ENCODE data around the gene GADD45G. TPM values are rescaled to one million over a fixed set of nuclear protein-coding genes. Genes with fewer than 3 reads are reported as not detected.

Gene GADD45G
- total RNA-seq, 1 donor from 2014 or later, result 124 TPM

- no peak overlapping the region for H3K4me3 Mint-ChIP-seq (ENCODE audit: unreplicated experiment)
- TF ChIP-seq CTCF (IDR thresholded peaks at IDR 0.05; ENCODE audit: partially characterized antibody, unreplicated experiment), result no peak
- peaks cover 6% of the 10 kb centered on the region for H3K4me1 Mint-ChIP-seq (ENCODE audit: low read depth, unreplicated experiment)
Measured at GRCh38 chr9:89629081-89629976, 24.5 kb downstream of the GADD45G start.

DNA sequence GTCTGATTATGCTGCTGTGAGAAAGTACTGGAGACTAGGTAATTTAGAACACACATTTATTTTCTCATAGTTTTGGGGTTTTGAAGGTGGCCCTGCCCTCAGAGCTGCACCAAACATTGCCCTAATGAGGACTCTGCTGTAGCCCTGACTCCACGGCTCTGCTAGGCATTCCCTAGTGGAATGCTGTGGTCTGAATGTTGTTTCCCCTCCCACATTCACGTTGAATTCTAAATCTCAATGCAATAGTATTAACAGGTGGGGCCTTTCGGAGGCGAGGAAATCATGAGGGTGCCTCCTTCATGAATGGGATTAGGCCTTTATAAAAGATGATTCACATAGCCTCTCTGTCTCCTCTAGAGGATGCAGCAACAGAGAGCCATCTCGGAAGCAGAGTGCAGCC lies 25.7 kb downstream of the GADD45G start:
- Mint-ChIP-seq H3K27ac (ENCODE audit: unreplicated experiment) (no peak overlapping the region), H3K27me3 (ENCODE audit: unreplicated experiment) (peaks cover 3% of the 10 kb centered on the region), H3K9me3 (ENCODE audit: unreplicated experiment) (peaks cover 10% of the 10 kb centered on the region), H3K4me1 (ENCODE audit: low read depth, unreplicated experiment) (peaks cover 6% of the 10 kb centered on the region), H3K4me3 (ENCODE audit: unreplicated experiment) (no peak overlapping the region), H3K36me3 (ENCODE audit: unreplicated experiment) (no peaks in the 10 kb centered on the region)
- DNase-seq, result no peak
- TF ChIP-seq CTCF (IDR thresholded peaks at IDR 0.05; ENCODE audit: partially characterized antibody, unreplicated experiment), result no peak

More at GRCh38 chr9:89629081-89629976, 24.5 kb downstream of the GADD45G start:
- Mint-ChIP-seq H3K27me3 (ENCODE audit: unreplicated experiment) (peaks cover 3% of the 10 kb centered on the region), H3K9me3 (ENCODE audit: unreplicated experiment) (peaks cover 6% of the 10 kb centered on the region), H3K27ac (ENCODE audit: unreplicated experiment) (no peak overlapping the region), H3K36me3 (ENCODE audit: unreplicated experiment) (no peaks in the 10 kb centered on the region)
- DNase-seq, result no peak

DNA sequence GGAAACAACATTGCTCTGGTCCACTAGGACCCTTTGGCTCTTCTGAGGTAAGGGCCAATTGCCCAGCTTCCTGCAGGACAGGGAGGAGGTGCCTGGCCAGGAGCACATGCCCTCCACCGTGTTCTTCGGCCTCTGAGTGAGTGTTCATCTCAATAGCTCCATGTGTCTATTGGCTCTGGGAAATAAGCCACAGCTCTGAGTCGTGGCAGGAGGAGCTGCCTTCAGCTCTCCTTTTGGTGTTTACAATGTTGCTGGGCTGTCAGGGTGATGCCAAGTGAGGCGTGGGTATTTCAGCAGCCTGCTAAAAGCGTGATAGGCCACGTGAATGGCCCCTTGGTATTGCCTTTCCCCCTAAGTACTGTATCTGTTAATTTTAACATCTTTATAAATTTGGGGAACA lies 26.6 kb downstream of the GADD45G start:
- Mint-ChIP-seq H3K27me3 (ENCODE audit: unreplicated experiment) (peaks cover 3% of the 10 kb centered on the region), H3K27ac (ENCODE audit: unreplicated experiment) (no peak overlapping the region), H3K4me3 (ENCODE audit: unreplicated experiment) (no peak overlapping the region), H3K4me1 (ENCODE audit: low read depth, unreplicated experiment) (peaks cover 6% of the 10 kb centered on the region), H3K36me3 (ENCODE audit: unreplicated experiment) (no peaks in the 10 kb centered on the region), H3K9me3 (ENCODE audit: unreplicated experiment) (peaks cover 10% of the 10 kb centered on the region)
- TF ChIP-seq CTCF (IDR thresholded peaks at IDR 0.05; ENCODE audit: partially characterized antibody, unreplicated experiment), result no peak
- DNase-seq, result no peak

DNA sequence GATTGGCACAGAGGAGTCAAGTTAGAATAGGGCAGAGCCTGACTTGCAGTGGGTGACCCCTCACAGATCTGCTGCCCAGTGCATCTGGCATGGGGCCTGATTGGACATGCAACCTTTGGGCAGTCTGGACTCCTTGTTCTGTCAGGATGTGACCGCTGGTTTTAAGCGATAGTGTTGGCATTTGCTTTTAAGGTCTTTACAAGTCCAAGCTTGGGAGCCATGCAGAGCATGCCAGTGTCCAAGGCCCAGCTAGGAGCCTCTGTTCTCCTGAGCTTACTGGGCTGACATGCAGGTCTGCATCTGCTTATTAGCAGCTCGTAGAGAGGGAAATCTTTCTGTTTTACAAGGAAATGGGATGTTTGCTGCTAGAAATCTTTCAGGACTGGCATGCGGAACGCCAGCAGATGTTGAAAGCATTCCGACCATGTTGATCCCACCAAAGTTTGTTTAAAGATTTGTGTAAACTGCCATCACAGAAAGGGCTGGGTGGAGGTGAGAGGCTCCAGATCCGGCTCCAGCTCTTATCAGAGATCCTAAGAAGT lies 27.5 kb downstream of the GADD45G start:
- TF ChIP-seq CTCF (IDR thresholded peaks at IDR 0.05; ENCODE audit: partially characterized antibody, unreplicated experiment), result no peak

DNA sequence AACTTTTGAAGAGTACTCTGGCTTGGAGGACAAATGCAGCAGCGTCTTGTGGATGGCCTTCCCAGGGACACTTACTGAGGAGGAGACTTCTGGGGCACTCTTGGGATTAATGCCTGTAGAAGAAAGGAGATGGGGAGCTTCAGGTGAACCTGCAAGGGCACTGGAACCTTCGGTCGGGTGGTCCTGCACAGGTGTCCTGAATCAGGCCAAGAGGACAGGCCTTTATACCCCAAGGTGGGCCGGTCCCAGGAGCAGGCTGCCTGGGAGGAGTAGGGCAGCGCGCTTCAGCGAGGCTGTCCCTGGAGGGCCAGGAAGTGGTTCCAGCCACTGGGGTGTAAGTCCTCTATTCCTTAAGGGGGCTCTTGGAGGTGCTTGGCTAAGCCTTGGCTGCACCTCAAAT lies 27.9 kb downstream of the GADD45G start:
- peaks cover 10% of the 10 kb centered on the region for H3K9me3 Mint-ChIP-seq (ENCODE audit: unreplicated experiment)
- no peak for DNase-seq
- H3K27ac Mint-ChIP-seq (ENCODE audit: unreplicated experiment), result no peak overlapping the region
- H3K4me3 Mint-ChIP-seq (ENCODE audit: unreplicated experiment), result no peak overlapping the region
- no peaks in the 10 kb centered on the region for H3K36me3 Mint-ChIP-seq (ENCODE audit: unreplicated experiment)
- H3K4me1 Mint-ChIP-seq (ENCODE audit: low read depth, unreplicated experiment), result peaks cover 2% of the 10 kb centered on the region
- TF ChIP-seq CTCF (IDR thresholded peaks at IDR 0.05; ENCODE audit: partially characterized antibody, unreplicated experiment), result no peak
- peaks cover 3% of the 10 kb centered on the region for H3K27me3 Mint-ChIP-seq (ENCODE audit: unreplicated experiment)

More for the DNA sequence above, 27.5 kb downstream of the GADD45G start:
- H3K4me3 Mint-ChIP-seq (ENCODE audit: unreplicated experiment), result no peak overlapping the region
- no peak overlapping the region for H3K27ac Mint-ChIP-seq (ENCODE audit: unreplicated experiment)
- H3K9me3 Mint-ChIP-seq (ENCODE audit: unreplicated experiment), result peaks cover 10% of the 10 kb centered on the region
- peaks cover 3% of the 10 kb centered on the region for H3K27me3 Mint-ChIP-seq (ENCODE audit: unreplicated experiment)
- peaks cover 2% of the 10 kb centered on the region for H3K4me1 Mint-ChIP-seq (ENCODE audit: low read depth, unreplicated experiment)
- no peaks in the 10 kb centered on the region for H3K36me3 Mint-ChIP-seq (ENCODE audit: unreplicated experiment)
- no peak for DNase-seq
